Immature natural killer cell (primary cell): ENCODE measurements around the gene MADCAM1. TPM values are rescaled to one million over a fixed set of nuclear protein-coding genes. Genes with fewer than 3 reads are reported as not detected.

Experiments
- DNase-seq, 3 donors: peaks; one replicate each; pipeline ENCODE4 v3.0.0; 2022; ENCODE audit warnings: mixed read lengths in 1 of 3
- H3K27ac Mint-ChIP-seq, 6 donors: one replicate each; pipeline ENCODE4 v1.8.0; 2020; ENCODE audit warnings: mixed read lengths in 6 of 6, mild to moderate bottlenecking in 5 of 6, inconsistent platforms in 4 of 6, moderate library complexity in 3 of 6
- H3K27me3 Mint-ChIP-seq, 3 donors: one replicate each; pipeline ENCODE4 v1.8.0; 2020 to 2021; ENCODE audit warnings: low read depth in 3 of 3, mild to moderate bottlenecking in 3 of 3, mixed read lengths in 3 of 3, moderate library complexity in 3 of 3, inconsistent platforms in 1 of 3
- H3K36me3 Mint-ChIP-seq, 3 donors: one replicate each; pipeline ENCODE4 v1.8.0; 2020; ENCODE audit warnings: mixed read lengths in 3 of 3, inconsistent platforms in 2 of 3, mild to moderate bottlenecking in 2 of 3
- H3K4me1 Mint-ChIP-seq, 2 donors: one replicate each; pipeline ENCODE4 v1.8.0; 2020; ENCODE audit warnings: inconsistent platforms in 2 of 2, mild to moderate bottlenecking in 2 of 2, mixed read lengths in 2 of 2, moderate library complexity in 1 of 2
- H3K4me3 Mint-ChIP-seq, 5 donors: one replicate each; pipeline ENCODE4 v1.8.0; 2020; ENCODE audit warnings: mild to moderate bottlenecking in 5 of 5, mixed read lengths in 5 of 5, inconsistent platforms in 3 of 5, moderate library complexity in 3 of 5
- H3K9me3 Mint-ChIP-seq, 6 donors: one replicate each; pipeline ENCODE4 v1.8.0; 2020; ENCODE audit warnings: mild to moderate bottlenecking in 6 of 6, mixed read lengths in 6 of 6, inconsistent platforms in 4 of 6, moderate library complexity in 3 of 6
- polyA plus RNA-seq, 3 donors: library from polyadenylated mRNA; unstranded; fragments of 300-500 nt; fragmentation: Illumina TruSeq; gene quantifications; one replicate each; pipeline ENCODE4 v1.2.3, GENCODE V29; 2021

MADCAM1 gene
- polyA plus RNA-seq, 3 donors from 2014 or later: 0.30 TPM; not detected in 2

GRCh38 chr19:459724-460511, 36.4 kb upstream of the MADCAM1 start:
- no peaks in the 10 kb centered on the region for H3K9me3 Mint-ChIP-seq
- H3K4me1 Mint-ChIP-seq: peaks cover 5 to 9% of the 10 kb centered on the region in 2 donors
- peaks cover 3 to 13% (median 9%) of the 10 kb centered on the region in 3 donors for H3K27me3 Mint-ChIP-seq
- peak overlapping the region in 1 of 6 donors; percentile 35 for H3K27ac Mint-ChIP-seq
- peak in 1 of 3 donors; percentile 5 for DNase-seq
- H3K4me3 Mint-ChIP-seq: peak overlapping the region; percentile 54 to 77 (median 71)
- H3K36me3 Mint-ChIP-seq: no peaks in the 10 kb centered on the region

GRCh38 chr19:460877-461720, 35.2 kb upstream of the MADCAM1 start, which contains the start of gene SHC2:
TSS of gene SHC2 (minus strand) at chr19:461033. CDS start at chr19:460996, 37 bp downstream.
- H3K27me3 Mint-ChIP-seq: peaks cover 3 to 13% (median 9%) of the 10 kb centered on the region in 3 donors
- peak within 1 kb of the TSS; percentile 54 to 77 (median 71) for H3K4me3 Mint-ChIP-seq
- H3K9me3 Mint-ChIP-seq: no peaks in the 10 kb centered on the region
- peak within 1 kb of the TSS in 1 of 6 donors; percentile 35 for H3K27ac Mint-ChIP-seq
- no peaks in the 10 kb centered on the region for H3K36me3 Mint-ChIP-seq
- peaks cover 5 to 9% of the 10 kb centered on the region in 2 donors for H3K4me1 Mint-ChIP-seq
- no peak for DNase-seq

- Mint-ChIP-seq H3K27me3 (peaks cover 3 to 13% (median 9%) of the 10 kb centered on the region in 3 donors), H3K4me3 (peak overlapping the region in 4 of 5 donors; percentile 38 to 63 (median 54)), H3K4me1 (peaks cover 5 to 9% of the 10 kb centered on the region in 2 donors), H3K9me3 (no peaks in the 10 kb centered on the region), H3K27ac (no peak overlapping the region), H3K36me3 (no peaks in the 10 kb centered on the region)
- no peak for DNase-seq
Observed at GRCh38 chr19:461721-462551, 34.4 kb upstream of the MADCAM1 start.

GRCh38 chr19:463483-464207, 32.6 kb upstream of the MADCAM1 start:
- no peak for DNase-seq
- no peaks in the 10 kb centered on the region for H3K9me3 Mint-ChIP-seq
- H3K4me3 Mint-ChIP-seq: no peak overlapping the region
- peaks cover 5 to 9% of the 10 kb centered on the region in 2 donors for H3K4me1 Mint-ChIP-seq
- peaks cover 2 to 13% (median 9%) of the 10 kb centered on the region in 3 donors for H3K27me3 Mint-ChIP-seq
- no peak overlapping the region for H3K27ac Mint-ChIP-seq
- no peaks in the 10 kb centered on the region for H3K36me3 Mint-ChIP-seq

GRCh38 chr19:464208-464545, 32.1 kb upstream of the MADCAM1 start:
- DNase-seq: no peak
- H3K27me3 Mint-ChIP-seq: peaks cover 2 to 13% (median 9%) of the 10 kb centered on the region in 3 donors
- H3K4me3 Mint-ChIP-seq: no peak overlapping the region
- H3K27ac Mint-ChIP-seq: no peak overlapping the region
- H3K4me1 Mint-ChIP-seq: peaks cover 5 to 9% of the 10 kb centered on the region in 2 donors
- no peaks in the 10 kb centered on the region for H3K36me3 Mint-ChIP-seq
- no peaks in the 10 kb centered on the region for H3K9me3 Mint-ChIP-seq

GRCh38 chr19:465056-465816, 31.1 kb upstream of the MADCAM1 start:
- no peak overlapping the region for H3K27ac Mint-ChIP-seq
- no peak overlapping the region for H3K4me3 Mint-ChIP-seq
- H3K27me3 Mint-ChIP-seq: peaks cover 0 to 10% (median 9%) of the 10 kb centered on the region in 3 donors
- H3K4me1 Mint-ChIP-seq: peaks cover 0 to 3% of the 10 kb centered on the region in 2 donors
- no peak for DNase-seq
- H3K36me3 Mint-ChIP-seq: no peaks in the 10 kb centered on the region
- H3K9me3 Mint-ChIP-seq: no peaks in the 10 kb centered on the region

GRCh38 chr19:467554-467953, 28.7 kb upstream of the MADCAM1 start:
- Mint-ChIP-seq H3K27me3 (peaks cover 0 to 9% (median 4%) of the 10 kb centered on the region in 3 donors), H3K27ac (no peak overlapping the region), H3K4me3 (no peak overlapping the region), H3K36me3 (no peaks in the 10 kb centered on the region), H3K9me3 (no peaks in the 10 kb centered on the region), H3K4me1 (no peaks in the 10 kb centered on the region)
- DNase-seq: no peak

- no peaks in the 10 kb centered on the region for H3K36me3 Mint-ChIP-seq
- peaks cover 0 to 5% (median 0%) of the 10 kb centered on the region in 3 donors for H3K27me3 Mint-ChIP-seq
- no peak overlapping the region for H3K4me3 Mint-ChIP-seq
- H3K9me3 Mint-ChIP-seq: no peaks in the 10 kb centered on the region
- H3K27ac Mint-ChIP-seq: no peak overlapping the region
- no peaks in the 10 kb centered on the region for H3K4me1 Mint-ChIP-seq
- no peak for DNase-seq
Observed at GRCh38 chr19:468587-469256, 27.6 kb upstream of the MADCAM1 start.

- no peaks in the 10 kb centered on the region for H3K4me1 Mint-ChIP-seq
- no peak overlapping the region for H3K4me3 Mint-ChIP-seq
- no peaks in the 10 kb centered on the region for H3K9me3 Mint-ChIP-seq
- no peaks in the 10 kb centered on the region for H3K27me3 Mint-ChIP-seq
- H3K27ac Mint-ChIP-seq: no peak overlapping the region
- no peak for DNase-seq
- no peaks in the 10 kb centered on the region for H3K36me3 Mint-ChIP-seq
Observed at GRCh38 chr19:469833-470232, 26.5 kb upstream of the MADCAM1 start.

GRCh38 chr19:470701-471100, 25.6 kb upstream of the MADCAM1 start:
- Mint-ChIP-seq H3K4me3 (no peak overlapping the region), H3K27me3 (no peaks in the 10 kb centered on the region), H3K9me3 (no peaks in the 10 kb centered on the region), H3K36me3 (no peaks in the 10 kb centered on the region), H3K4me1 (no peaks in the 10 kb centered on the region), H3K27ac (no peak overlapping the region)
- DNase-seq: no peak

- DNase-seq: no peak
- H3K4me3 Mint-ChIP-seq: no peak overlapping the region
- no peaks in the 10 kb centered on the region for H3K4me1 Mint-ChIP-seq
- no peak overlapping the region for H3K27ac Mint-ChIP-seq
- H3K36me3 Mint-ChIP-seq: no peaks in the 10 kb centered on the region
- no peaks in the 10 kb centered on the region for H3K9me3 Mint-ChIP-seq
- H3K27me3 Mint-ChIP-seq: peaks cover 0 to 2% (median 0%) of the 10 kb centered on the region in 3 donors
Observed at GRCh38 chr19:472005-472858, 24.1 kb upstream of the MADCAM1 start.
